HepG2 (cell line): ENCODE data around the gene CTCF. TPM values are rescaled to one million over a fixed set of nuclear protein-coding genes. Genes with fewer than 3 reads are reported as not detected.
A peak's percentile ranks its signal among the peaks of the same experiment; 100 is the strongest.

Experiments used
- GATA4 ChIP-seq: sonication (generic); IDR thresholded peaks from 2 replicates; pipeline ENCODE4 v1.6.1; 2016; ENCODE audit warnings: antibody characterized with exemption, low read depth, borderline replicate concordance
- THAP9 ChIP-seq: sonication (generic); formaldehyde crosslinking; IDR thresholded peaks from 2 replicates; pipeline ENCODE4; 2020; ENCODE audit warnings: missing genetic modification reagents, mild to moderate bottlenecking, borderline replicate concordance
- ZNF646 ChIP-seq: sonication (generic); formaldehyde crosslinking; IDR thresholded peaks from 2 replicates; pipeline ENCODE4 v1.9.0; 2021; ENCODE audit warnings: mild to moderate bottlenecking, missing genetic modification reagents
- polyA plus RNA-seq, 8 experiments: library from polyadenylated mRNA; depleted of rRNA in 3 of 8; stranded (reverse) in 7 of 8; unstranded in 1 of 8; fragments of >200 nt; fragmentation: Illumina TruSeq in 4 of 8; extraction: Trizol in 4 of 8; gene quantifications; 2 replicates each; pipeline versions ENCODE4 v1.2.1 to v1.2.3, GENCODE V29; 2011 to 2016; ENCODE audit warnings: low read depth in 4 of 8, missing spikeins in 1 of 8, mixed read lengths in 1 of 8; ENCODE audit not compliant: insufficient read depth in 1 of 8
- total RNA-seq, 5 experiments: library from RNA; depleted of rRNA; stranded (reverse); fragments of >200 nt; fragmentation: Illumina TruSeq; extraction: Trizol; gene quantifications; 2 replicates each; pipeline ENCODE4 v1.2.3, GENCODE V29; 2016; ENCODE audit warnings: low read depth in 1 of 5

CTCF gene
- total and polyA plus RNA-seq, 2 of the 13 experiments (the other 11 are each of a cell fraction or from before 2014, with no cell fraction given) = 19.5 to 37.5 TPM

- 0 out of 2 replicates have a peak, but pooled peaks have one; percentile 1 for TF ChIP-seq ZNF646 (CRISPR knock-in tag)
- TF ChIP-seq GATA4 = no peak
- TF ChIP-seq THAP9 (CRISPR knock-in tag) = peak; percentile 52
Measured at GRCh38 chr16:67528222-67528869, 34.0 kb upstream of the CTCF start, which contains the start of gene RIPOR1 (continued).
